Activated naive CD4-positive, alpha-beta T cell treated with Interleukin-2 at 50 U/mL for 16 hours (primary cell): ENCODE data around the gene HOXC6.

Experiments used
- DNase-seq: peaks from one replicate; pipeline ENCODE4 v3.0.0-alpha.2; 2020

HOXC6 gene

GRCh38 chr12:54044425-54045103, 16.3 kb downstream of the HOXC6 start:
- DNase-seq, result no peak

GRCh38 chr12:54045401-54045800, 17.2 kb downstream of the HOXC6 start:
- DNase-seq, result no peak

GRCh38 chr12:54045868-54046521, 17.8 kb downstream of the HOXC6 start:
- no peak for DNase-seq

- DNase-seq, result no peak
These were observed 18.5 kb downstream of the HOXC6 start for GRCh38 chr12:54046809-54047159.

GRCh38 chr12:54047160-54047963, 19.1 kb downstream of the HOXC6 start:
- no peak for DNase-seq

- DNase-seq, result no peak
These were observed 19.7 kb downstream of the HOXC6 start for GRCh38 chr12:54047964-54048303.

- DNase-seq, result no peak
These were observed 20.3 kb downstream of the HOXC6 start for GRCh38 chr12:54048406-54049093.

- DNase-seq, result no peak
These were observed 20.9 kb downstream of the HOXC6 start for GRCh38 chr12:54049108-54049507.

- DNase-seq, result no peak
These were observed 22.2 kb downstream of the HOXC6 start for GRCh38 chr12:54050482-54050810.

GRCh38 chr12:54051026-54051842, 23.0 kb downstream of the HOXC6 start:
- DNase-seq, result no peak

- DNase-seq, result no peak
These were observed 23.7 kb downstream of the HOXC6 start for GRCh38 chr12:54051874-54052437.

- DNase-seq, result no peak
These were observed 24.3 kb downstream of the HOXC6 start for GRCh38 chr12:54052438-54053002.

GRCh38 chr12:54053003-54053750, 24.9 kb downstream of the HOXC6 start:
- no peak for DNase-seq

- DNase-seq, result no peak
These were observed 25.8 kb downstream of the HOXC6 start, which contains the start of gene HOXC4 for GRCh38 chr12:54053751-54054741. HOXC4 (plus strand) TSS chr12:54053835; CDS start chr12:54053923, 88 bp downstream.

- no peak for DNase-seq
These were observed 26.5 kb downstream of the HOXC6 start for GRCh38 chr12:54054742-54055194.

GRCh38 chr12:54055552-54055951, 27.3 kb downstream of the HOXC6 start:
- DNase-seq, result no peak

- DNase-seq, result no peak
These were observed 27.9 kb downstream of the HOXC6 start for GRCh38 chr12:54056110-54056509.

- no peak for DNase-seq
These were observed 30.0 kb downstream of the HOXC6 start for GRCh38 chr12:54058128-54058768.

- DNase-seq, result no peak
These were observed 31.4 kb downstream of the HOXC6 start for GRCh38 chr12:54059668-54060067.
